Right hindlimb (tissue), 1 donor: ENCODE results near the gene TLR2.

Experiments
- DNase-seq: peaks from one replicate; pipeline ENCODE4 v3.0.0-alpha.2; 2018

The TLR2 gene, protein sequence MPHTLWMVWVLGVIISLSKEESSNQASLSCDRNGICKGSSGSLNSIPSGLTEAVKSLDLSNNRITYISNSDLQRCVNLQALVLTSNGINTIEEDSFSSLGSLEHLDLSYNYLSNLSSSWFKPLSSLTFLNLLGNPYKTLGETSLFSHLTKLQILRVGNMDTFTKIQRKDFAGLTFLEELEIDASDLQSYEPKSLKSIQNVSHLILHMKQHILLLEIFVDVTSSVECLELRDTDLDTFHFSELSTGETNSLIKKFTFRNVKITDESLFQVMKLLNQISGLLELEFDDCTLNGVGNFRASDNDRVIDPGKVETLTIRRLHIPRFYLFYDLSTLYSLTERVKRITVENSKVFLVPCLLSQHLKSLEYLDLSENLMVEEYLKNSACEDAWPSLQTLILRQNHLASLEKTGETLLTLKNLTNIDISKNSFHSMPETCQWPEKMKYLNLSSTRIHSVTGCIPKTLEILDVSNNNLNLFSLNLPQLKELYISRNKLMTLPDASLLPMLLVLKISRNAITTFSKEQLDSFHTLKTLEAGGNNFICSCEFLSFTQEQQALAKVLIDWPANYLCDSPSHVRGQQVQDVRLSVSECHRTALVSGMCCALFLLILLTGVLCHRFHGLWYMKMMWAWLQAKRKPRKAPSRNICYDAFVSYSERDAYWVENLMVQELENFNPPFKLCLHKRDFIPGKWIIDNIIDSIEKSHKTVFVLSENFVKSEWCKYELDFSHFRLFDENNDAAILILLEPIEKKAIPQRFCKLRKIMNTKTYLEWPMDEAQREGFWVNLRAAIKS

DNA sequence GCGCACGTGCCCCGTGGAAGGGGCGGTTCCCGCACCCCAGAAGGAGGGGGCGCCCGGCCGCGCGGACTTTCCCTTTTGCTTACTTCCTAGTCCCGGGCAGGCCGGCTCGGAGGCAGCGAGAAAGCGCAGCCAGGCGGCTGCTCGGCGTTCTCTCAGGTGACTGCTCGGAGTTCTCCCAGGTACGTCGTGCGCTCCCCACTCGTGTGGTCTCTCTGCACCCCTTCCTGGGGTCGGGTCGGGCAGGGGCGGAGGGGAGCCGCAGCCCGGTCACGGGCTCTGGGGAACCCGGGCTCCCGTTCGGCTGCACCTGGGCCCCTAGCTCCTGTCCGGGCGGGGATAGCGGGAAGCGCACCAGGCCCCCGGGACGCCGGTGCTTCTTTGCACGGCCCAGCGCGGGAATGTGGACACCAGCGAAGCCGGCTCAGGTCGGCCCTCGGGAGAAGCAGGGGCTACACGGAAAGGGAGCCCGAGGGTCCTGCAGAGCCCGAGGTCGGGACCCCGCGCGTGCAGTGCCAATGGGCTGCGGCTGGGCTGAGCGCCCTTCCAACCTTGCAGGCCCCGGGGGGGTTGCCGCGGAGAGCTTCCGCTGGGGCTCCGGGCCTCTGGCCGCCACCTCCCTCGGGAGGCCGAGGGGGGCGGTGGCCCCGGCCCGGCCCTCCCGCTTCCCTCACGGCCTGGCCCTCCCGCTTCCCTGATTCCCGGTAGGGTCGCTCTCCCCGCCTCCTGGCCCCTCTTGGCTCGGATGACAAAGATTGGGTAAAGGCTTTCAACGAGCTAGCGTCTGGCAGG is at the start of gene TLR2:
Gene TLR2 (plus strand): TSS at position 99 of the 789 bp plus-strand sequence. CDS start 18,628 bp downstream, outside the sequence.
- DNase-seq: peak; percentile 70

- DNase-seq: no peak
These were observed 49.2 kb upstream of the TLR2 start for GRCh38 chr4:153634738-153635353.

GRCh38 chr4:153635846-153636245 is 48.2 kb upstream of the TLR2 start:
- DNase-seq: no peak

DNA sequence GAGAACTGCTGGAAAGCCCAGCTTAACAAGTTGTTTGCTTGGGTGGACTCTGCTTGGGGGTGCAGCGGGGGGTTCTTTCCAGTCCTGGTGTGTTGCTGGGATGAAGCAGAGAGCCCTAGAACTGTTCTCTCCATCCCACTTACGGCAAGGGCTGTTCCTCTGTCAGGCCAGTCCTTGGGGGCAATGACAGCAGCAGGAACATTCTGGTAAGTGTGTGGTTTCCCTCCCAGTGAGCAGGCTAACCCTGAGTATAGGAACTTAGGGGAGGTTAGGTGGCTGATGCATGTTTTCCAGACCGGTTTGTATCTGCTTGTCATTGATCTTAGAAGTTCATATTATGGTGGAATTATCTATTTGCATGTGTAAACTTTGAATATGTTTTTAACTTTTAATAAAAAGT is 46.9 kb upstream of the TLR2 start:
- DNase-seq: no peak

GRCh38 chr4:153638011-153638410 is 46.1 kb upstream of the TLR2 start:
- DNase-seq: no peak

DNA sequence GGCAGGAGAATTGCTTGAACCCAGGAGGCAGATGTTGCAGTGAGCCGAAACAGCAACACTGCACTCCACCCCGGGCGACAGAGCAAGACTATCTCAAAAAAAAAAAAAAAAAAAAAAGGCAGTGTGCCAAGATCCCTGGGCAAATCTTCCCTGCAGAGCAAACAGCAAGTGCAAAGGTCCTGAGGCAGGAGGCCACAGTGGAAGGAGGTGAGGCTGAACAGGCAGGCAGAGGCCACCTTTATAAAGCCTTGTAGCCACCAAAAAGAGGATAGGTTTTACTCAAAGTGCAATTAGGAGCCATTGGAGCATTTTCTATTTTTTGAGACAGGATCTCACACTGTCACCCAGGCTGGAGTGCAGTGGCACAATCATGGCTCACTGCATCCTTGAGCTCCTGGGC is 45.1 kb upstream of the TLR2 start:
- DNase-seq: no peak

DNA sequence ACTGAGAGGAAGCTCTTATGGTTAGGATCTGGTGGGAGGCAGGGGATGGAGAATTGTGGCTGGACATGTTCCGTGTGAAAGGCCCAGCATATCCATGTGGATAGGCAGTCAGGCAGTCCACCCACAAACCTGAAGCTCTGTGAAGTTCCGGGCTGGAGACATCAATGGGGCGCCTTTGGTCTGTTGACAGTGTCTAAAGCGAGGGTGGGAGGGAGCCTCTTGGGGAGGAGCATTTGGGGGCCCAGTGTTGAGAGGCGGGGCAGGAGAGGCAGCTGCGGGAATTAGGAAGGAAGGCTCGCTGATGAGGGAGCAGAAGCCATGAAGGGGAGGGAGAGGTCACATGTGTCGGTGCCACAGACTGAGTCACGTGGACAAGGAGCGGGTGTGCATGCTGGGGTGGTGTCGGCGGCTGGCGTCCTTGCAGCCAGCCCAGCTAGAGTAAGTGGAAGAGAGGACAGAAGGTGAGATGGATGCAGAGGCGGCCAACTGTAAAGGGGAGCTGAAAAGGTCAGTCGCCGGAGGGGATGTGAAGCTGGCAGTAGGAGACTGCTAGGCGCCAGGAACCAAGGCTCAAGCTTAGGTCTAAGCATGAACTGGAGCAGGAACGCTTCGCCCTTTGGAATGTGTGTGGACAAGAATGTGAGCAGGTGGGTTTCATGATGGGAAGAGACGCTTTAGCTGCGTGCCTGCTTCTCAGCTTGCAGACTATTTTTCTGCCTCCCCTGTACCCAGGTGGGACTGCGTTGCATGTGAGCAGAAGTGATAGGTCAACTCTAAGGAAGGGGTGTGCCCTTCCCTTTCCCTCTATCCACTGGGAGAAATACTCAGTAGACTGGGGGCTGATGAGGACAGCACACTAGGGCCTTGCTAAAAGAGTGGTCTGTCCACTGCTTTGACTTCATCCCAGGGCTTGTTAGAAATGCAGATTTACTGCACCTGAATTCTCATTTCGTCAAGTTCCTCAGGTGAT is 44.0 kb upstream of the TLR2 start:
- DNase-seq: no peak

DNA sequence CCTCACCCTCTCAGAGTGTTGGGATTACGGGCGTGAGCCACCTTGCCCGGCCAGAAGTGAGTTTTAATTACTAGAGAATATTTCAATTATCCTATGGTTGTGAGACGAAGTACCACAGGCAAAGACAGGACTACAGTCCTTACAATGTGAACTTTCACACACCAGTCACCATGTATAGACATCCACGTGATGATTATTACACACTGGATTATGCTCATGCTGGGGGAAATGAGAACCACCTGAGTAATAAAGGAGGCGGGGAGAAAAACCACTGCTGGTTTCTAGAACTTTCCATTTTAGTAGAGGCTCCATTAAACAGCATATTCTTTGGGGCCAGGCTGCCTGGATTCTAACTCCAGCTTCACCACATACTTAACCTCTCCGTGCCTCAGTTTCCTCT is 42.5 kb upstream of the TLR2 start:
- DNase-seq: no peak

- DNase-seq: no peak
These were observed 40.4 kb upstream of the TLR2 start for GRCh38 chr4:153643406-153644383.

- no peak for DNase-seq
These were observed 38.9 kb upstream of the TLR2 start for GRCh38 chr4:153645183-153645582.

- DNase-seq: no peak
These were observed 37.8 kb upstream of the TLR2 start for GRCh38 chr4:153646261-153646660.

DNA sequence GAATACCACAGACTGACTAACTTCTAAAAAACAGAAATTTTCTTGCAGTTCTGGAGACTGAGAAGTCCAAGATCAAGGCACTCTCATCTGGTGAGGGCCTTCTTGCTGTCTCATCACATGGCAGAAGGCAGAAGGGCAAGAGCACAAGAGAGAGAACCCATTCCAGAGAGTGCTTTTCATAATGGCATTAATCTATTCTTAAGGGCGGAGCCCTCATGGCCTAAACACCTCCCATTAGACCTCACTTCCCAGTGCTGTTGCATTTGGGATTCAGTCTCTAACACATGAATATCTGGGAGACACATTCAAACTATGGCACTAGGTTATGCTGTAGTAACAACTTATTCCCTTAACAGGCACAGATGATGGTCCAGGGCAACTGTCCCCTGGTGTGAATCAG is 37.1 kb upstream of the TLR2 start:
- DNase-seq: no peak

DNA sequence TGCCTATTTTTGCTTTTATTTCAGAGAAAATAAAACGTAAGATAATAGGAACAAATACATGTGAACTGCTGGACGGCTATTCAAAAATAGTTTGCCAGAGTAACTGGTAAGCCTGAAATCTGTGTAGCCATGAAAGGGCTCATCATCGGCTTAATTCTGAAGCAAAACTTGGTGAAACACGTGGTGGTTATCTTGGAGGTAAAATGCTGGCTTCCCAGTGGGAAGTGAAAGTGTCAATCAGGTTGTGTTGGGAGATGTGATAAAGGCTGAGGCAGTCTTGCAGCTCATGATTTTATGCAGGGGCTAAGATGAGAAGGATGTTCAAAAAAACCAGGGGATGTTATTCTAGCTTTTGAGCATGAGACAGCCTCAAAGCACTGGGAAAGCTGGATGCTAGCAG is 36.1 kb upstream of the TLR2 start:
- no peak for DNase-seq

DNA sequence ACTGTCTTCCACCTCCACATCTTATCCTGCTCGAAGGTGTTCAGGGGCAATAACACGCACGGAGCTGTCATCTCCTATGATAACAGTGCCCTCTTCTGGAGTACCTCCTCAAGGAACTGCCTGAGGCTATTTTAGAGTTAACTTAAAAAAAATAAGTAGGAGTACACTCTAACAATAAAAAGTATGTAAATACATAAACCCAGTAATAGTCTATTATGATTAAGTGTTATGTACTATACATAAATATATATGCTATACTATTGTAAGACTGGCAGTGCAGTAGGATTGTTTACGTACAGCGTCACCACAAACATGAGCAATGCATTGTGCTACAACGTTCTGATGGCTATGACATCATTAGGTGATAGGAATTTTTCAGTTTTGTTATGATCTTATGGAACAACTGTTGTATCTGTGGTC is 34.5 kb upstream of the TLR2 start:
- no peak for DNase-seq

DNA sequence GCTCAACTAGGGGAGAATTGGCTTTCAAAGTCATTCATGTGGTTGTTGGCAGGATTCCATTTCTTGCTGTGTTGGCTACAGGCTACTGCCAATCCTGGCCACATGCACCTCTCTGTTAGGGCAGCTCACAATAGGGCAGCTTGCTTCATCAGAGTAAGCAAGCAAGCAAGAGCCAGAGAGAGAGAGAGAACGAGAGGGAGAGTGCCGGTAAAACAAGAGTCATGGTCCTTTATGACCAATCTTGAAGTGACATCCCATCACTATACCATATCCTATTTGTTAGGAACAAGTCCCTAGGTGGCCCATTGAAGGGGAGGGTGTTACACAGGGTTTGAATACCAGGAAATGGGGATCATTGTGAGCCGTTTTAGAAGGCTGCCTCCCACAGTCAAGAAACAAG is 33.0 kb upstream of the TLR2 start:
- DNase-seq: no peak

DNA sequence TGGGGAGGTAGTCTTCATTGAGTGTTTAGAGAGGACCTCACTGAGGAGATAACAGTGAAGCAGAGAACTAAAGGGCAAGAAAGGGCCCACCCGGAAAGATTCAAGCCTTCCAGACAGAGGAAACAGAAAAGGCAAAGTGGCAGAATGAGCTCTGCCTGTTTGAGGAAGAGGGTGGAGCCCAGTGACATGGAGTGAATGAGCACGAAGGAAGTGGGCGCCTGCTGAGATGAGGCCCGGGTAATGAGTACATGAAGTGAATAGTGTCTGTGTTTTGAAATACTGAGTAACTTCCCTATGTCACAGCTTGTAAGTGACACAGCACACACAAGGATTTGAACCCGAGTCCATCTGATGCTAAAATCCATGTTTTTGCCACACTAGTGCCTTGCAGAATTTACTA is 32.5 kb upstream of the TLR2 start:
- no peak for DNase-seq

DNA sequence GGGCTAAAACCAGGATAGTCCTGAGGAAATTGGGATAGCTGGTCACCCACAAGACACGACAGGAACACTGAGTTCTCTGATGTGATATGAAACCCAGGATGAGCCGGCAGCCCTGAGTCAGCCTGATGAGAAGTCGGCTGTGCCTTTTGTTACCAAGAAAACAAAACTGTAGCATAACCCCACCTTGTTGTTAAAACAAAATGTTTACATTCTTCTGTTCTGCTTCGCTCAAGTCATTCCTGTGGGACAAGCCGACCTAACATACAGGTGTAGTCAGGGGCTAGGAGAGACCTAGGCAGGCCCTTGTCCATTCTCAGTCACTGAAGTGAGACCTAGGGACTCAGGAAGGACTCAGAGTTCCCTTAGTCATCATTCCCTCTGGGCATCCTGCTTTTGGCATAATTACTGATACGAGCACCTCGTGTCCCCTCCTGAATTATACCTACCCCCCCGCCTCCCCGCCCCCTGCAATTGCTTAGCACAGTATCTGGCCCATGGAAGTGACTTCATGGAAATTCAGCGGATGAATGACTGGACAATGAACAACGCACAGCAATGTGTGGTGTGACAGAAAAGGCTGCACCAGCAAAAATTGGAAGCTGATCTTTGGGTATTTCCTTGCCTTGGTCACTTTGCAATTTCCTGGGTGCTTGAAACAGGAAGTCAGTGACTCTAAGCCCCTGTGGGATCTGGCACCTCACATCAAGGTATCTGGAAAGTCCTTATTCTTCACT is 31.9 kb upstream of the TLR2 start:
- DNase-seq: no peak

DNA sequence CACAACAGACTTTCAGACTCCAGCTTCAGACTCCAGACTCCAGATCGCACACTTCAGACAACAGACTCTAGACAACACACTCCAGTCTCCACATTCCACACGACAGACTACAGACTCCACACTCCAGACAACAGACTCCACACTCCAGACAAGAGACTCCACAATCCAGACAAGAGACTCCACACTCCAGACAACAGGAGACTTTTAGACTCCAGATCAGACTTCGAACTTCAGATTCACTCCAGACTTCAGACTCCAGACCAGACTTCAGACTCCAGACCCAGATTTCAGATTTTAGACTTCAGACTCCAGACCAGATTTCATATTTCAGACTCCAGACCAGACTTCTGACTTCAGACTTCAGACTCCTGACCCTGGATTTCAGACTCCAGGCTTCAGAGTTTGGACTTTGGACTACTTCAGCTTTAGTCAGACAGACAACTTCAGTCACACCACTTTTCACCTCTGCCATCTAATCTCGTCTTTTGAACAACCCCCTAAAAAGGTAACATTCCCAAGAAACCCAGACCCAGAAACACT is 29.0 kb upstream of the TLR2 start:
- DNase-seq: no peak

DNA sequence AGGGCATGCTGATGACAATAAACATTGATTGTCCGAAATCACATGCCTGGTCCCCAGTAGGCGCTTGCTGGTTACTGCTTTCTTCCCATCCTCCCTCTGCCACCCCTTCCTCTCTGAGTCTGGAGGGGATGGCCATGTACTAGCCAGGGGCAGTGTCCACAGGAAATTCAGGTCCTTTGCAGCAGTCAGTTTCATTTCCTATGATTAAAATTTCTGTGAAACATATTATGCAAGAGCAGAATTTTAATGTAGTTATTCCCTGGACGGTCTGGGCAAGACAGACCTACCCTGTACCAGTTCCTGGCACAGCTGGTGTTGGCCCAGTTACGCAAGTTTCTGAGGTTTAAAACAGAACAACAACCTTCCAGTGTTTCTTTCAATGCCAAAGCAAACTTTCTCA is 28.2 kb upstream of the TLR2 start:
- no peak for DNase-seq
